ENCODE data around the gene NLRP6. TPM values are rescaled to one million over a fixed set of nuclear protein-coding genes. Genes with fewer than 3 reads are reported as not detected.
A peak's percentile ranks its signal among the peaks of the same experiment; 100 is the strongest.
"Not testable (repeated sequence)": the region's sequence is repeated elsewhere in the genome, so short reads cannot be mapped to it uniquely, and the experiment has no call there.

The NLRP6 gene
- total and polyA plus RNA-seq, 2 of the 4 experiments (the other 2 are of a cell fraction) = not detected

- H2BK20ac ChIP-seq (ENCODE audit: low read depth, low read length); intact Hi-C loops (cut with micrococcal nuclease); H2AK9ac ChIP-seq (replicated peaks; ENCODE audit: low read depth, low read length, poor library complexity); H2AK5ac ChIP-seq (ENCODE audit: low read depth, low read length); H3K4me2 ChIP-seq (ENCODE audit: low read depth, low read length); POLR2A ChIA-PET (ENCODE audit: unreplicated experiment); H4K20me1 ChIP-seq (ENCODE audit: insufficient read depth, low read length); H3K56ac ChIP-seq (ENCODE audit: extremely low read depth, insufficient read depth, low read length); H2AFZ ChIP-seq (replicated peaks; ENCODE audit: low read length, poor library complexity); in situ Hi-C loops (cut with MboI; ENCODE audit: low sequenced_read_pairs); H3K36me3 ChIP-seq (ENCODE audit: control insufficient read depth, insufficient read depth, low read length); H2BK5ac ChIP-seq (ENCODE audit: low read depth, low read length, poor library complexity, severe bottlenecking); BruUV-seq (replicated peaks); dilution Hi-C loops (cut with HindIII; ENCODE audit: low sequenced_read_pairs, unreplicated experiment); H3K9me1 ChIP-seq (ENCODE audit: insufficient read depth, low read length); H3K23ac ChIP-seq (ENCODE audit: low read depth, low read length); H3K27me3 ChIP-seq (ENCODE audit: control insufficient read depth, insufficient read depth, low read length); H3K4ac ChIP-seq (ENCODE audit: low read depth, low read length); H2BK120ac ChIP-seq (ENCODE audit: low read depth, low read length); H3K18ac ChIP-seq (ENCODE audit: low read depth, low read length); H3K4me3 ChIP-seq (ENCODE audit: insufficient read depth, low read depth, low read length); H2BK15ac ChIP-seq (ENCODE audit: low read depth, low read length); H4K91ac ChIP-seq (ENCODE audit: insufficient read depth, low read depth, low read length); H3K14ac ChIP-seq (replicated peaks; ENCODE audit: low read depth, low read length); DNase-seq; H3K9me3 ChIP-seq (ENCODE audit: control insufficient read depth, insufficient read depth, low read length); H4K5ac ChIP-seq (ENCODE audit: low read depth, low read length); CTCF ChIA-PET; H3K27ac ChIP-seq (ENCODE audit: insufficient read depth, low read length): not testable (repeated sequence)
- H3K79me1 ChIP-seq (ENCODE audit: low read depth in 1 of 2, low read length in 2 of 2) = peaks cover 3 to 39% of the 10 kb centered on the region in 2 experiments; a peak in 3 of 4 replicates
- H4K8ac ChIP-seq (ENCODE audit: low read depth in 2 of 2, low read length in 2 of 2) = peak overlapping the region in 1 of 2 experiments; percentile 43; a peak in 1 of 4 replicates
- H3K4me1 ChIP-seq (ENCODE audit: control insufficient read depth, insufficient read depth, low read length) = peaks cover 26% of the 10 kb centered on the region
- H3K9ac ChIP-seq (ENCODE audit: low read depth, low read length) = peak overlapping the region; percentile 59; the same call in 1 of the 2 replicates
- ATAC-seq (ENCODE audit: low read depth) = peak; percentile 65
- no CpG with 5 or more reads among the region's 71 CpGs for WGBS, 2 experiments (ENCODE audit: extremely low coverage in 2 of 2, insufficient read length in 1 of 2)
Observed at GRCh38 chr11:311013-311748, 33.0 kb downstream of the NLRP6 start.
